ENCODE results near the gene TAF15.

- TF ChIP-seq EZH2 (IDR thresholded peaks at IDR 0.05) = no peak
- TF ChIP-seq POLR2AphosphoS5 (IDR thresholded peaks at IDR 0.05; ENCODE audit: borderline replicate concordance, low read depth, low read length) = no peak
Observed at GRCh38 chr17:35801583-35802224, 7.6 kb upstream of the TAF15 start.
